Stimulated activated CD8-positive, alpha-beta memory T cell treated with anti-CD3 and anti-CD28 coated beads, Interleukin-7, amount 100 ng/mL, for 4 hours (primary cell): ENCODE measurements around the gene SCD5.
"Not testable (repeated sequence)": the region's sequence is repeated elsewhere in the genome, so short reads cannot be mapped to it uniquely, and the experiment has no call there.

Source experiments
- DNase-seq, 2 donors: peaks; one replicate each; pipeline ENCODE4 v3.0.0-alpha.2; 2020; ENCODE audit warnings: low read depth in 2 of 2

The SCD5 gene

DNA sequence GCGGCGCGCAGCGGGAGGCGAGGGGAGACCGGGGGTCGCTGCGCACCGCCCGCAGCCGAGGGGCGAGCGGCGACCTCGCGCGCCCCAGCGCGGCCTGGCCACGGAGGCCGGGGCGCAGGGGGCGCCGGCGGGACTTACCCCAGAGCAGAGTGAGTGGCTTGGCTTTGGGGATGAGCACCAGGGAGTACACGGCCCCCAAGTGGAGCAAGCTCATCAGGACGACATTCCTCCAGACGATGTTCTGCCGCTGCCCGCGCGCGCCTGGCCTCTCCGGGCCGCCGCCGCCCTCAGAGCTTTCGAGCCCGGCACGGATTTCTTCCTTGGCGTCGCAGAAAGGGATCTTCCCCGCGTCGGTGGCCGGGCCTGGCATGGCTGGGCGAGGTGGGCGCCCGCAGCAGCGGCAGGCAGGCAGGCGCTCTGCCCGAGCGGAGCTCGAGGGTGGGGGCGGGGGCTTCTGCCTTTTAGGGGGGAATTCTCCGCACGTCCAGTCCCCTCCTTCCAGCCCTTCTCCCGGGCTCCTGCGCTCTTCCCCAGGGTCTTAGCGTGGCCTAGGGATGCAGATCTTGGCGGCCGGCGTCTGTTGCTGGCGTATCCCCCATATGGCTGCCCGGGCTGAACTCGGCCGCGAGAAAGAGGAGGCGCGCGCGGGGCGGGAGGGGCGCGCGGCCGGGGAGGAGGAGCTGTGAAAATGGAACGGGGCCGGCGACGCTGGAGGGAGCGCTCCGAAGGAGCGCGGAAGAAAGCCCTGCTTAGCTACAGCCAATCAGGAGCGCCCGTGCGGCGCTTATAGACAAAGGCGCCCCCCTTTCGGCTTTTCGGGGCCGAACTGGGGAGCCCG lies at the start of gene SCD5:
TSS of gene SCD5 (minus strand) at position 629 of the 838 bp plus-strand sequence. CDS start at position 370, 259 bp downstream.
- peak; percentile 31 to 66 for DNase-seq

DNA sequence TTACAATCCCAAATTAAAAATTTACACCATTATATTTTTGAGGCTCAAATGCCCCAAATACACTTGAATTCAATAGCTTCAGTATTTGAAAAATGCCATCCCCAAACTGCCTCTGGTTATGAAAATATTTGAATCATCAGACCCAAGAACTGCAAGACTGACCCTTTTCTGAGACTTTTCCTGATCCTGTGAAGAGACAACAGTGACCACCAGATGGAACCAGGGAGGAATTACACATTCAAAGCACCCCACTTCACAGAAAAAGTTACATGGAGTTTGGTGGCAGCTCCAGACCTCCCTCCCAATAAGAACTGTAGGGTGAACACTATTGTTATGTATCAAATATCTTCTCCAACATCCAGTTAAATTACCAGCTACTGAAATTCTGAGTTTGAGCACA lies 44.0 kb upstream of the SCD5 start:
- DNase-seq, result no peak

- DNase-seq, result no peak
These were observed 41.0 kb upstream of the SCD5 start for GRCh38 chr4:82839624-82840023.

- no peak for DNase-seq
These were observed 35.2 kb upstream of the SCD5 start for GRCh38 chr4:82833696-82834313.

- DNase-seq, result not testable (repeated sequence)
These were observed 34.5 kb upstream of the SCD5 start for GRCh38 chr4:82833060-82833459.

GRCh38 chr4:82825425-82825824 lies 26.8 kb upstream of the SCD5 start:
- DNase-seq, result no peak

DNA sequence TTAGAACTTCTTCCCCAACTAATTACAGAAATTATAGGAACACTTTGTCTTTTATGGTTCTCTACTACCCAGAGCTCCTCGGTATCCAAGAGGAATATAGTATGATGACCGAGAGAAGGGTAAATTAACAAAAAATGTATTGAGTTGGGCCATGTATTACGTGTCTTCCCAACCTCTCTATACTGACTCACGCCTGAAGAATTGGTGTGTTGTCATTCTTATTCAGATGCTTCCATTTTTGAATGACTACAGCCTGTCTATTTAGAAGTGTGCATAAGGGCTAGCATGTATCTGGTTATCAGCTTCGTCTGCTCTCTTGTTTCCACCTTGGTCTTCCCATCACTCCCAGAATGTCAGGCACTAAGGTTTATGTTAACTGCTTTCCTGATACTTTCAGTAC lies 24.5 kb upstream of the SCD5 start:
- no peak for DNase-seq

DNA sequence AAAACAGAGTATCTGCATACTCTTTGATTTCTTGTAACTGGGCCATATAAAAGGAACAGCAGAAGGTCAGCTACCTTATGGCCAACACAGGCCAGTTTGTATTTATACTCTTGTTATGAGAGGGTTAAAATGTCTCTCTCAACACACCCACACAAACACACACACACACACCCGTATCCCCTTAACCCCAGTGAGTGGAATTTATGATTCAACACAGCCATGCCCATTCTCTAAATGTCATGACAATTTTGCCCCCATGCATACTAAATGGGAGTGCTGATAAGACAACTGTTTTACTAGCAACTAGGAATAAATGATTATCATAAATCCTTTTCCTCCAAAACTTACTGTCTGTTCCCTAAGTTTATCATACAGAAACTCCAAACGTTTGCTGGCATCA lies 22.1 kb upstream of the SCD5 start:
- no peak for DNase-seq

DNA sequence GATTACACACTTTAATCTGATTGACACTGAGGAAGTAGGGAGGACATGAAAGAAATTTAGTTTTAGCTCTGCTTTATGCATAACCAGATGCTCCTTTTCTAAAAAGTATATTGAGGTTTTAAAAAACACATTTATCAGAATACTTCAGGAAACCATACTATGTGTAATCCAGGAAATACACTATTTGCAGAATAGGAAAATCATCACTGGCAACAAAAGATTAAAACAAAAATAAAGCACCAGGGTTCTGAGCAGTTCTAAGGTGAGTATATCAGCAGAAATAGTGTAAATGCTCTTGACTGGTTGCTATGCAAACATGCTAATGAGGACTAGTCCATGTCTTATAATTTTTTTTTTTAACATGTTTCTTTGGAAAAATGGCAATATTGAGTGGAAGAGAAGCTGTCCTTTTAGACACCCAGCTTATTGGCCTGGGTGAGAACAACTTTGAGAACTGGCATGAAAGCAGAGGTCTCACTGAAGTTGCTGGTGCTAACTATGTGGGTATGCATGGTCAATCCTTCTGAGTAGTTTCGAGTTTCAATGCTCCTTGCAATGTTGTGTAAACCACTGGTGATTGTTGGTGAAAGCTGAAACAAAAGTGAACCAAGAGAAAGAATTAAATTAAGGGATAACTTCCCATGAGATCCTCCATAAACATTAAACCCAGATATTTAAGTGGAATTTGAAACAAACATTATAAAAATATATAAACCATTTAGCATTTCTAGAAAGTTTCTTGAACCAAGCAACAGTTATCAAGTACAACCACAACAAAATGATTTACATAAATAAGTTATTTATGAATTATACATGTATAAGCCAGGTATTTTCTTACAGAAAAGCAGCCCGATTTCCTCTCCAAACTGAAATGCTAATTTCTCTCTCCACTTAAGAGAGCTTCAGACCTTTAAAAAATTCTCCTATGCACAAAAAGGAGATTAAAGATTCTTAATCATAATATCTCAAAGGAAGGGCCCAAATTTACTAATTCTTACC lies 20.4 kb upstream of the SCD5 start:
- DNase-seq, result no peak

- DNase-seq, result not testable (repeated sequence)
These were observed 18.3 kb upstream of the SCD5 start for GRCh38 chr4:82816874-82817273.

- DNase-seq, result no peak
These were observed 15.4 kb upstream of the SCD5 start for GRCh38 chr4:82814034-82814433.

GRCh38 chr4:82811838-82812341 lies 13.3 kb upstream of the SCD5 start:
- DNase-seq, result no peak

- DNase-seq, result no peak
These were observed 12.8 kb upstream of the SCD5 start for GRCh38 chr4:82811392-82811791.

GRCh38 chr4:82810176-82810575 lies 11.6 kb upstream of the SCD5 start:
- DNase-seq, result no peak

- DNase-seq, result no peak
These were observed 11.0 kb upstream of the SCD5 start for GRCh38 chr4:82809619-82810018.

DNA sequence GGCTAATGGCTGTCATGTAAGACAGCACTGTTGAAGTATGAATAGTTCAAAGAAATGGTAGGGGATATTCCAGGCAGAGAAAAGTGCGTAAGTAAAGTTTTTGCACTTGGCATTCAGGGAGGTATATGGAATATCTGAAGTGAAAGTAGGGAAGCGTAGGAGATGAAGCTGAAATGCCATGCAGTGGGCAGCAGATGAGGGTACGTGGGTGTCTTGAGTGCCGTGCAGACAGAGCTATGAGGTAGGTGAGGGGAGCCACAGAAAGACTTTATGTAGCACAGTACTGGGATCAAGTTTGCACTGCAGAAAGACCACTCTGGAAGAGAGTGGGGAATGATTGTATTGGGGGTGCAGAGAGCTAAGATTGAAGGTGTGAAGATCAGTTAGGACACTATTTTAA lies 5.2 kb upstream of the SCD5 start:
- no peak for DNase-seq

- no peak for DNase-seq
These were observed 4.3 kb upstream of the SCD5 start for GRCh38 chr4:82802911-82803310.

DNA sequence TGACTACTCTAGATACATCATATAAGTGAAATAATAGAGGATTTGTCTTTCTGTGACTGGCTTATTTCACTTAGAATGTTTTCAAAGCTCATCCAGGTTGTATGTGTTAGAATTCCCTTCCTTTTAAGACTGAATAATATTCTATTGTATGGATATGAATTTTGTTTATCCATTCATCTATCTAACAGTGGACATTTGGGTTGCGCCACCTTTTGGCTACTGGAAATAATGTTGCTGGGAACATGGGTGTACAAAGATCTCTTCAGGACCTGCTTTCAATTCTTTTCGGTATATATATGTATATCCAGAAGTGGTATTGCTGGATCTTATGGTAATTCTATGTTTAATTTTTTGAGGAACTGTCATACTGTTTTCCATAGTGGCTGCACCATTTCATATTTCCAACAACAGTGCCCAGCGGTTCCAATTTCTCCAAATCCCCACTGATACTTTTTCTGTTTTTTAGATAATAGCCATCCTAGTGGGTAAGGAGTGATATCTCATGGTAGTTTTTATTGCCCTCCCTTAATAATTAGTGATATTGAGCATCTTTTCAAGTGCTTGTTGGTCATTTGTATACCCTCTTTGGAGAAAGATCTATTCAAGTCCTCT lies 3.4 kb upstream of the SCD5 start:
- no peak for DNase-seq

- DNase-seq, result no peak
These were observed 648 bp upstream of the SCD5 start for GRCh38 chr4:82799006-82799881.

DNA sequence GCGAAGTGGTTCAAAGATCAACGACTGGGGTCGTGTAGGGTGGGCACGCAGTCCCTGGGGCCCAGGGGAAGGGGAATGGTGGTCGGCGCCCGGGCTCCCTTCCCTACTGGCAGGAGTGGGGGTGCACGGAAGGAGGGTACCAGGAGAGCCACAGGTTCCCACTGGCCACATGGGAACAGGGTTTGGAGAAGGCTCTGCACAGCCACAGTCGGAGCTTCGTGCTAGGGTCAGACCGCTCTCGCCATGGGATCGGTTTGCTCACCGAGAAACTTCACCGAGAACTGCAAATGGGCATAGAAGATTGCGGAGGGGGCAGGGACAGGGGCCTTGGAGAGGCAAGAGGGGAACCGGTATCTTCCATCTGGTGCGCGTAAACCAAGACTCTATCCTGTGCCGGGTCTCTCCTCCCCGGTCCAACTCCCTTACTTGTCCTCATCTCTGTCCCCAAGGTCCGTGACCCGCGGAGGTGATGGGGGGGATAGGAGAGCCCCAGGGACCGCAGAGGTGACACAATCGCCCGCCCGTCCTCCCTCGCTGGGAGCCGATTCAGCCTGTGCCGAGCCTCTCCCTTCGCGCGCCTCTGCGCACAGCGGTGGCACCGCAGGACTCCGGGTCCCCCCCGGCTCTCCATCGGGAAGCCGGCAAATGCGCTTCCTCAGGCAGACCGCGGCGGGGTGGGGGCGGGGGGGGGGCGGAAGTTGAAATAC lies 1.0 kb downstream of the SCD5 start:
- DNase-seq, result no peak
